Measurements from ENCODE around the gene SMYD2.

DNA sequence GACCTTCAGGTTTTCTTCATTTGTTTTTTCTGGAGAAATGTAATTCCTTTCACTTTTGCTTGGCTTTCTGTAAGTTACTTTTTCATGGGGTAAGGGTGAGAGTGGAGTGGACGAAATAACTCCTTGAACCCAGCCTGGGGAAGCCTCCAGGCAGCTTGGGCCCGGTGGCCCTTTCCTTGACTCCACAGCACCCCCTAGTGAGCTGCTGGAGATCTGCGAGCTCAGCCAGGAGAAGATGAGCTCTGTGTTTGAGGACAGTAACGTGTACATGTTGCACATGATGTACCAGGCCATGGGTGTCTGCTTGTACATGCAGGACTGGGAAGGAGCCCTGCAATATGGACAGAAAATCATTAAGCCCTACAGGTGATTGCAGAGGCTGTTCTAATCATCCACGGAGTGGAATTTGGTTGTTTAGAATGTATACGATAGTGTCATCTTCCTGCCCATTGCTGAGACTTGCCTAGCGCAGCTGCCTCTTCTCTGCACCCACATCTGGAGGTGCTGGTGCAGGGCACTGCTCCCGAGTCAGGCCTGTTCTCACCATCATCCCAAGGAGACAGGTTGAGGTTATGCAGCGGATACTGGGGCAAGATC is 51.0 kb downstream of the SMYD2 start:
- no peak for TF ChIP-seq GATA3 (IDR thresholded peaks at IDR 0.05; ENCODE audit: low read depth, low read length)
- no peak for TF ChIP-seq GATA2 (IDR thresholded peaks at IDR 0.05; ENCODE audit: low read depth, low read length)
